H1 (cell line): ENCODE measurements around the gene PTPRC. TPM values are rescaled to one million over a fixed set of nuclear protein-coding genes. Genes with fewer than 3 reads are reported as not detected.

Experiments used
- POU5F1 ChIP-seq: IDR thresholded peaks from 2 replicates; pipeline ENCODE4 v1.6.1; 2011; ENCODE audit warnings: low read depth, mild to moderate bottlenecking, low read length, moderate library complexity
- polyA plus RNA-seq, 7 experiments: library from polyadenylated mRNA; depleted of rRNA in 3 of 7; stranded (reverse) in 5 of 7; unstranded in 2 of 7; fragments of >200 nt in 5 of 7; fragments of 200-250 nt in 2 of 7; gene quantifications; 1 replicate in 5 of 7; 2 replicates in 1 of 7; 4 replicates in 1 of 7; pipeline versions ENCODE4 v1.2.1 to v1.2.3, GENCODE V29; 2011 to 2013; ENCODE audit warnings: missing spikeins in 2 of 7, mixed read lengths in 2 of 7
- total RNA-seq: library from RNA; stranded (reverse); fragmentation: NEBNext Ultra II Directional; extraction: Animal tissue kit (Norgen Biotek cat#: 25700); gene quantifications from 2 replicates; pipeline ENCODE4 v1.2.1, GENCODE V29; 2021
- TF ChIP-seq, protein P1 (sequence below): fragments of 300-600 bp; sonication (generic); IDR thresholded peaks from 2 replicates; pipeline ENCODE4 v1.7.1; 2012; ENCODE audit warnings: low read length, moderate library complexity, mild to moderate bottlenecking, inconsistent platforms; ENCODE audit not compliant: insufficient replicate concordance

PTPRC gene
- total and polyA plus RNA-seq, 2 of the 8 experiments (the other 6 are each of a cell fraction or from before 2014, with no cell fraction given), result 0.05 TPM; not detected in 1

DNA sequence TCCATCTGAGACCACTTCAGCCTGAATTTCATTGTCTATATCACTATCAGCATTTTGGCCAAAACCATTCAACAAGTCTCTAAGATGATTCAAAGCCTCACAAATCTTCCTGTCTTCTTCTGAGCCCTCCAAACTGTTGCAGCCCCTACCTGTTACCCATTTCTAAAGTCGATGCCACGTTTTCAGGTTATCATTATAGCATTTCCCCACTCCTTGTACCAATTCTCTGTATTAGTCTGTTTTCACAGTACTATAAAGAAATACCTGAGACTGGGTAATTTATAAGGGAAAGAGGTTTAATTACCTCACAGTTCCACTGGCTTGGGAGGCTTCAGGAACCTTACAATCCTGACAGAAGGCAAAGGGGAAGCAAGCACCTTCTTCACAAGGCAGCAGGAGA lies 158.8 kb downstream of the PTPRC start (continued):
- TF ChIP-seq, protein P1, sequence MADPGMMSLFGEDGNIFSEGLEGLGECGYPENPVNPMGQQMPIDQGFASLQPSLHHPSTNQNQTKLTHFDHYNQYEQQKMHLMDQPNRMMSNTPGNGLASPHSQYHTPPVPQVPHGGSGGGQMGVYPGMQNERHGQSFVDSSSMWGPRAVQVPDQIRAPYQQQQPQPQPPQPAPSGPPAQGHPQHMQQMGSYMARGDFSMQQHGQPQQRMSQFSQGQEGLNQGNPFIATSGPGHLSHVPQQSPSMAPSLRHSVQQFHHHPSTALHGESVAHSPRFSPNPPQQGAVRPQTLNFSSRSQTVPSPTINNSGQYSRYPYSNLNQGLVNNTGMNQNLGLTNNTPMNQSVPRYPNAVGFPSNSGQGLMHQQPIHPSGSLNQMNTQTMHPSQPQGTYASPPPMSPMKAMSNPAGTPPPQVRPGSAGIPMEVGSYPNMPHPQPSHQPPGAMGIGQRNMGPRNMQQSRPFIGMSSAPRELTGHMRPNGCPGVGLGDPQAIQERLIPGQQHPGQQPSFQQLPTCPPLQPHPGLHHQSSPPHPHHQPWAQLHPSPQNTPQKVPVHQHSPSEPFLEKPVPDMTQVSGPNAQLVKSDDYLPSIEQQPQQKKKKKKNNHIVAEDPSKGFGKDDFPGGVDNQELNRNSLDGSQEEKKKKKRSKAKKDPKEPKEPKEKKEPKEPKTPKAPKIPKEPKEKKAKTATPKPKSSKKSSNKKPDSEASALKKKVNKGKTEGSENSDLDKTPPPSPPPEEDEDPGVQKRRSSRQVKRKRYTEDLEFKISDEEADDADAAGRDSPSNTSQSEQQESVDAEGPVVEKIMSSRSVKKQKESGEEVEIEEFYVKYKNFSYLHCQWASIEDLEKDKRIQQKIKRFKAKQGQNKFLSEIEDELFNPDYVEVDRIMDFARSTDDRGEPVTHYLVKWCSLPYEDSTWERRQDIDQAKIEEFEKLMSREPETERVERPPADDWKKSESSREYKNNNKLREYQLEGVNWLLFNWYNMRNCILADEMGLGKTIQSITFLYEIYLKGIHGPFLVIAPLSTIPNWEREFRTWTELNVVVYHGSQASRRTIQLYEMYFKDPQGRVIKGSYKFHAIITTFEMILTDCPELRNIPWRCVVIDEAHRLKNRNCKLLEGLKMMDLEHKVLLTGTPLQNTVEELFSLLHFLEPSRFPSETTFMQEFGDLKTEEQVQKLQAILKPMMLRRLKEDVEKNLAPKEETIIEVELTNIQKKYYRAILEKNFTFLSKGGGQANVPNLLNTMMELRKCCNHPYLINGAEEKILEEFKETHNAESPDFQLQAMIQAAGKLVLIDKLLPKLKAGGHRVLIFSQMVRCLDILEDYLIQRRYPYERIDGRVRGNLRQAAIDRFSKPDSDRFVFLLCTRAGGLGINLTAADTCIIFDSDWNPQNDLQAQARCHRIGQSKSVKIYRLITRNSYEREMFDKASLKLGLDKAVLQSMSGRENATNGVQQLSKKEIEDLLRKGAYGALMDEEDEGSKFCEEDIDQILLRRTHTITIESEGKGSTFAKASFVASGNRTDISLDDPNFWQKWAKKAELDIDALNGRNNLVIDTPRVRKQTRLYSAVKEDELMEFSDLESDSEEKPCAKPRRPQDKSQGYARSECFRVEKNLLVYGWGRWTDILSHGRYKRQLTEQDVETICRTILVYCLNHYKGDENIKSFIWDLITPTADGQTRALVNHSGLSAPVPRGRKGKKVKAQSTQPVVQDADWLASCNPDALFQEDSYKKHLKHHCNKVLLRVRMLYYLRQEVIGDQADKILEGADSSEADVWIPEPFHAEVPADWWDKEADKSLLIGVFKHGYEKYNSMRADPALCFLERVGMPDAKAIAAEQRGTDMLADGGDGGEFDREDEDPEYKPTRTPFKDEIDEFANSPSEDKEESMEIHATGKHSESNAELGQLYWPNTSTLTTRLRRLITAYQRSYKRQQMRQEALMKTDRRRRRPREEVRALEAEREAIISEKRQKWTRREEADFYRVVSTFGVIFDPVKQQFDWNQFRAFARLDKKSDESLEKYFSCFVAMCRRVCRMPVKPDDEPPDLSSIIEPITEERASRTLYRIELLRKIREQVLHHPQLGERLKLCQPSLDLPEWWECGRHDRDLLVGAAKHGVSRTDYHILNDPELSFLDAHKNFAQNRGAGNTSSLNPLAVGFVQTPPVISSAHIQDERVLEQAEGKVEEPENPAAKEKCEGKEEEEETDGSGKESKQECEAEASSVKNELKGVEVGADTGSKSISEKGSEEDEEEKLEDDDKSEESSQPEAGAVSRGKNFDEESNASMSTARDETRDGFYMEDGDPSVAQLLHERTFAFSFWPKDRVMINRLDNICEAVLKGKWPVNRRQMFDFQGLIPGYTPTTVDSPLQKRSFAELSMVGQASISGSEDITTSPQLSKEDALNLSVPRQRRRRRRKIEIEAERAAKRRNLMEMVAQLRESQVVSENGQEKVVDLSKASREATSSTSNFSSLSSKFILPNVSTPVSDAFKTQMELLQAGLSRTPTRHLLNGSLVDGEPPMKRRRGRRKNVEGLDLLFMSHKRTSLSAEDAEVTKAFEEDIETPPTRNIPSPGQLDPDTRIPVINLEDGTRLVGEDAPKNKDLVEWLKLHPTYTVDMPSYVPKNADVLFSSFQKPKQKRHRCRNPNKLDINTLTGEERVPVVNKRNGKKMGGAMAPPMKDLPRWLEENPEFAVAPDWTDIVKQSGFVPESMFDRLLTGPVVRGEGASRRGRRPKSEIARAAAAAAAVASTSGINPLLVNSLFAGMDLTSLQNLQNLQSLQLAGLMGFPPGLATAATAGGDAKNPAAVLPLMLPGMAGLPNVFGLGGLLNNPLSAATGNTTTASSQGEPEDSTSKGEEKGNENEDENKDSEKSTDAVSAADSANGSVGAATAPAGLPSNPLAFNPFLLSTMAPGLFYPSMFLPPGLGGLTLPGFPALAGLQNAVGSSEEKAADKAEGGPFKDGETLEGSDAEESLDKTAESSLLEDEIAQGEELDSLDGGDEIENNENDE, result no peak
- no peak for TF ChIP-seq POU5F1
